Adrenal gland (tissue), 12 donors: ENCODE results near the gene CTNNBIP1. TPM values are rescaled to one million over a fixed set of nuclear protein-coding genes. Genes with fewer than 3 reads are reported as not detected.

Experiments used
- DNase-seq, 7 donors: peaks; one replicate each; pipeline ENCODE4 v3.0.0-alpha.2; 2019 to 2020
- H3K27ac ChIP-seq, 5 donors: fragments of 200-600 bp; sonication (generic) in 4 of 5; 1 replicate in 3 of 5; 2 replicates in 2 of 5; pipeline versions ENCODE4 v1.5.1 to v1.8.0; 2016 to 2020; ENCODE audit warnings: mild to moderate bottlenecking in 1 of 5
- H3K27me3 ChIP-seq: fragments of 200-600 bp; 2 replicates; pipeline ENCODE4 v1.8.0; 2021
- H3K36me3 ChIP-seq, 2 donors: fragments of 200-600 bp; replicated peaks in 1 of 2; 1 replicate in 1 of 2; 2 replicates in 1 of 2; pipeline versions ENCODE4 v1.5.1 to v1.8.0; 2018 to 2022
- H3K4me1 ChIP-seq, 2 donors: fragments of 200-600 bp; replicated peaks in 1 of 2; 1 replicate in 1 of 2; 2 replicates in 1 of 2; pipeline versions ENCODE4 v1.5.1 to v1.8.0; 2018 to 2021
- H3K4me3 ChIP-seq, 4 donors: fragments of 200-600 bp; sonication (generic) in 3 of 4; one replicate each; pipeline ENCODE4 v1.5.1; 2016 to 2018
- H3K9me3 ChIP-seq, 3 donors: fragments of 200-600 bp; sonication (generic) in 1 of 3; replicated peaks in 1 of 3; 1 replicate in 2 of 3; 2 replicates in 1 of 3; pipeline versions ENCODE4 v1.5.1 to v1.8.0; 2016 to 2021
- POLR2A ChIP-seq, 2 donors: fragments of 450-650 bp; IDR thresholded peaks; one replicate each; pipeline ENCODE4 v1.6.1; 2017; ENCODE audit warnings: antibody characterized with exemption in 2 of 2, mild to moderate bottlenecking in 2 of 2, moderate library complexity in 1 of 2
- WGBS, 4 donors: extraction: QIAGEN DNeasy Blood & Tissue Kit in 2 of 4; methylation state at CpG; one replicate each; pipeline versions ENCODE4 v1.1.5 to v1.1.7; 2013 to 2017; 5-methylcytosine and 5-hydroxymethylcytosine counted together
- intact Hi-C, 2 donors: fragments of 100-400 bp; cut with DNase I; formaldehyde crosslinking; loops; one replicate each; pipeline versions ENCODE4 v1.14.1 to v1.15.0; 2022 to 2023
- polyA plus RNA-seq, 3 donors: library from polyadenylated mRNA; stranded (reverse); fragments of 200-250 nt in 2 of 3; fragments of 350-450 nt in 1 of 3; fragmentation: Illumina TruSeq in 1 of 3; extraction: RNeasy Lipid Tissue Mini Kit (QIAGEN cat#74804) in 1 of 3; gene quantifications; one replicate each; pipeline ENCODE4 v1.2.3, GENCODE V29; 2013 to 2014
- total RNA-seq, 9 donors: library from RNA; depleted of rRNA in 4 of 9; stranded (reverse); fragments of >200 nt in 4 of 9; fragments of 120-200 nt in 1 of 9; fragmentation: NEBNext Ultra II Directional in 1 of 9; extraction: Animal tissue kit (Norgen Biotek cat#: 25700) in 1 of 9; gene quantifications; one replicate each; pipeline versions ENCODE4 v1.1.0 to v1.2.4, GENCODE V29; 2013 to 2023
- TF ChIP-seq, protein P1 (sequence below), 6 experiments: fragments of 450-650 bp in 4 of 6; fragments of 200-600 bp in 2 of 6; sonication (generic) in 1 of 6; IDR thresholded peaks; 1 replicate in 5 of 6; 2 replicates in 1 of 6; pipeline versions ENCODE4 v1.5.1 to v1.8.0; 2016 to 2021; ENCODE audit warnings: antibody characterized with exemption in 6 of 6, mild to moderate bottlenecking in 2 of 6, moderate library complexity in 1 of 6
- donor health status: healthy with polysubstance abuse.
- donor health status: Bipolar disorder and iron deficiency.
- donor health status: DM: yes; HTN: yes; CAD: no.
- donor health status: DM: no; HTN: no; CAD: no.
- donor health status: DM: no; HTN: no; CAD: no.
- donor health status: DM: yes; HTN: yes; CAD: no.

CTNNBIP1 gene
- total and polyA plus RNA-seq, 12 donors, result 6.8 to 26.9 (median 16.0) TPM

DNA sequence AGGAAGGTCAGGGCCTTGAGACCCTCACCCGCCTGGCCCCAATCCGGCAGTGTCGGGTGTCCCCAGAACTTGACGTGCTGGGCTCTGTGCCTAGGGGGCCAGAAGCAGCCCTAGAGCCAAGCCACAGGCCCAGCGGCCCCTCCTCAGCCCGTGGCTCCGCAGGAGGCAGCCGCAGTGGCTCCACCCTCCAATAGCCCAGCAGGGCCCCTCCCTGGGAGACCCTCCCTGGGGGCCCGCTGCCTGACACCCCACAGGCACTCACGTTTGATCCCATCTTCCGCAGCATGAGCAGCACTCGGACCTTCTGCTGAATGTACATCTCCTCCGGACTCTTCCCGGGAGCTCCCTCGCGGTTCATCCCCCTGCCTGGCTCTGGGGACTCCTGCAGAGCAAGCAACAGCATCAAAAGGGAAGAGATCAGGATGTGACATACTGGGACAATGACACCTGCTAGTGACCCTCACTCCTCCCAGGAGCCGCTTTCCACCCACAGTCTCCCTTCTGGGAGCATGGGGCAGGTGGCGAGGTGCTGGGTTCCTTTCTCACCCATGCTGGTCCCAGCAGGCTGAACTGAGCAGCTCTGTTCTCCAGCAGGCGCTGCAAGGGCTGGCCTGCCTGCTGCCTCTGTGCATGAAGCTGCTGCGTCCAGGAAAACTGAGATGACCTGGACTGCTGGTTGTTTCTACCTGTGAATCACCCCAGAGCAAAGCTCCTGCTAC is 38.2 kb downstream of the CTNNBIP1 start:
- H3K27ac ChIP-seq, result no peak overlapping the region
- no peaks in the 10 kb centered on the region for H3K9me3 ChIP-seq
- peaks cover 7 to 17% of the 10 kb centered on the region in 2 donors for H3K4me1 ChIP-seq
- intact Hi-C loops, result loop anchor here (10.0 kb wide), 3 partner anchors 73 to 247 kb away; partner anchors contain the start of genes LZIC (in 2 of the 2) and NMNAT1 (in 2 of the 2)
- TF ChIP-seq, protein P1, sequence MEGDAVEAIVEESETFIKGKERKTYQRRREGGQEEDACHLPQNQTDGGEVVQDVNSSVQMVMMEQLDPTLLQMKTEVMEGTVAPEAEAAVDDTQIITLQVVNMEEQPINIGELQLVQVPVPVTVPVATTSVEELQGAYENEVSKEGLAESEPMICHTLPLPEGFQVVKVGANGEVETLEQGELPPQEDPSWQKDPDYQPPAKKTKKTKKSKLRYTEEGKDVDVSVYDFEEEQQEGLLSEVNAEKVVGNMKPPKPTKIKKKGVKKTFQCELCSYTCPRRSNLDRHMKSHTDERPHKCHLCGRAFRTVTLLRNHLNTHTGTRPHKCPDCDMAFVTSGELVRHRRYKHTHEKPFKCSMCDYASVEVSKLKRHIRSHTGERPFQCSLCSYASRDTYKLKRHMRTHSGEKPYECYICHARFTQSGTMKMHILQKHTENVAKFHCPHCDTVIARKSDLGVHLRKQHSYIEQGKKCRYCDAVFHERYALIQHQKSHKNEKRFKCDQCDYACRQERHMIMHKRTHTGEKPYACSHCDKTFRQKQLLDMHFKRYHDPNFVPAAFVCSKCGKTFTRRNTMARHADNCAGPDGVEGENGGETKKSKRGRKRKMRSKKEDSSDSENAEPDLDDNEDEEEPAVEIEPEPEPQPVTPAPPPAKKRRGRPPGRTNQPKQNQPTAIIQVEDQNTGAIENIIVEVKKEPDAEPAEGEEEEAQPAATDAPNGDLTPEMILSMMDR (IDR thresholded peaks at IDR 0.05), result no peak
- no peak for TF ChIP-seq POLR2A (IDR thresholded peaks at IDR 0.05)
- DNase-seq, result no peak
- WGBS, 4 donors, result 91 to 95% (median 94%) methylated on average over 13 to 20 of the region's 20 CpGs
- no peaks in the 10 kb centered on the region for H3K27me3 ChIP-seq
- H3K4me3 ChIP-seq, result no peak overlapping the region
- peaks cover 0 to 6% of the 10 kb centered on the region in 2 donors for H3K36me3 ChIP-seq

GRCh38 chr1:9871021-9871420 is 39.0 kb downstream of the CTNNBIP1 start:
- Histone ChIP-seq H3K27ac (no peak overlapping the region), H3K4me1 (peaks cover 7 to 17% of the 10 kb centered on the region in 2 donors), H3K36me3 (peaks cover 0 to 6% of the 10 kb centered on the region in 2 donors), H3K4me3 (no peak overlapping the region), H3K9me3 (no peaks in the 10 kb centered on the region), H3K27me3 (no peaks in the 10 kb centered on the region)
- 88 to 95% (median 92%) methylated on average over 4 to 9 of the region's 9 CpGs; no CpG with 5 or more reads in 1 of the 4 donors for WGBS, 4 donors
- no peak for TF ChIP-seq POLR2A (IDR thresholded peaks at IDR 0.05)
- TF ChIP-seq, protein P1 (IDR thresholded peaks at IDR 0.05), result no peak
- DNase-seq, result no peak
- intact Hi-C loops, result loop anchor here (10.0 kb wide), 3 partner anchors 74 to 246 kb away; partner anchors contain the start of genes LZIC (in 2 of the 2) and NMNAT1 (in 2 of the 2)

GRCh38 chr1:9870572-9870971 is 39.5 kb downstream of the CTNNBIP1 start:
- no peak overlapping the region for H3K27ac ChIP-seq
- intact Hi-C loops, result loop anchor here (10.0 kb wide), 3 partner anchors 74 to 246 kb away; partner anchors contain the start of genes LZIC (in 2 of the 2) and NMNAT1 (in 2 of the 2)
- no peaks in the 10 kb centered on the region for H3K27me3 ChIP-seq
- H3K36me3 ChIP-seq, result peaks cover 0 to 6% of the 10 kb centered on the region in 2 donors
- peaks cover 7 to 17% of the 10 kb centered on the region in 2 donors for H3K4me1 ChIP-seq
- DNase-seq, result no peak
- 87 to 100% (median 94%) methylated on average over 3 to 4 of the region's 4 CpGs for WGBS, 4 donors
- TF ChIP-seq, protein P1 (IDR thresholded peaks at IDR 0.05), result no peak
- no peak for TF ChIP-seq POLR2A (IDR thresholded peaks at IDR 0.05)
- H3K9me3 ChIP-seq, result no peaks in the 10 kb centered on the region
- H3K4me3 ChIP-seq, result no peak overlapping the region

DNA sequence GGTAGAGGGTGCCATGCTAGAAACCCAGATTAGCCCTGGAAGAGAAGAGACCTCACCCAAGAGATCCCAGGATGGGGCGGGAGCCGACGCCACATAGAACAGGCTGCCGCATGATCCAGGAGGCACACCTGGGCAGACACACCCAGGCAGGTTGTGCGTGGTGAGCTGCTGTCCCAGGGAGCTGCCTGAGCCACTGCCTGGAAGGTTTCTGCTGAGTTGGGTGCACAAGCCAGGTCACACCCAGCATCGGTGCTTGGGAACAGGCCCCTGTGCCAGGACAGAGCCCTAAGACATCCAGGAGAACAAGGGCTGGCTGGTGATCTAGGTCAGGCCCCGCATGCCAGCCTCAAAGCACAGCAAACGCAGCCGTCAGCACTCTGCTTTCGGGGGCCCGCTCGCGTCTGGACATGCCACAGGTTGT is 40.2 kb downstream of the CTNNBIP1 start:
- intact Hi-C loops, result loop anchor here (5.0 to 10.0 kb wide), 6 partner anchors 75 to 245 kb away; partner anchors contain the start of genes LZIC (in 2 of the 2) and NMNAT1 (in 2 of the 2)
- no peaks in the 10 kb centered on the region for H3K9me3 ChIP-seq
- TF ChIP-seq POLR2A (IDR thresholded peaks at IDR 0.05), result no peak
- no peak overlapping the region for H3K27ac ChIP-seq
- no peak overlapping the region for H3K4me3 ChIP-seq
- no peak for DNase-seq
- H3K36me3 ChIP-seq, result peaks cover 0 to 6% of the 10 kb centered on the region in 2 donors
- H3K27me3 ChIP-seq, result no peaks in the 10 kb centered on the region
- H3K4me1 ChIP-seq, result peaks cover 7 to 10% of the 10 kb centered on the region in 2 donors
- WGBS, 4 donors, result 88 to 99% (median 96%) methylated on average over 5 to 13 of the region's 13 CpGs
